HG03575 (cell line): ENCODE measurements around the gene DEDD.

ENCODE experiments used
- ATAC-seq: cut with Tn5 transposase; IDR thresholded peaks from one replicate; pipeline ENCODE4 v1.9.1; 2021; ENCODE audit not compliant: unreplicated experiment, insufficient number of reproducible peaks, low FRiP score; ENCODE audit errors: extremely low read depth

The DEDD gene

DNA sequence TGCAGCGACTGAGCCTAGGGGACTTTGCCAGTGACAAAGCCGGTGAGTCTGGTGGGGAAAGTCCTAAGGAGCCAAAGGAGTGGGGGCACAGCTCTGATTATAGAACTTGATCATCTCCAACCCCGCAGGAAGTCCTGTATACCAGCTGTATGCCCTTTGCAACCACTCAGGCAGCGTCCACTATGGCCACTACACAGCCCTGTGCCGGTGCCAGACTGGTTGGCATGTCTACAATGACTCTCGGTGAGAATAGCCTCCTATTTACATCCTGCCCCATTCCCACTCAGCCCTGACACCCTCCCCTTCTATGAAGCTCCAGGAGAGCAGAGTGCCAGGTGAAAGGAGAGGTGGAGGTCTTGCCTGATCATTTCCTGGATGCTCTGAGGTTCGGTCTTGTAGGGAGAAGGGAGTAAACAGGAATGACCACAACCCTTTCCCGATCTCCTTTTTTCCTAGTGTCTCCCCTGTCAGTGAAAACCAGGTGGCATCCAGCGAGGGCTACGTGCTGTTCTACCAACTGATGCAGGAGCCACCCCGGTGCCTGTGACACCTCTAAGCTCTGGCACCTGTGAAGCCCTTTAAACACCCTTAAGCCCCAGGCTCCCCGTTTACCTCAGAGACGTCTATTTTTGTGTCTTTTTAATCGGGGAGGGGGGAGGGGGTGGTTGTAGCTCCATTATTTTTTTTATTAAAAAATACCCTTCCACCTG lies 32.6 kb upstream of the DEDD start:
- no peak for ATAC-seq

DNA sequence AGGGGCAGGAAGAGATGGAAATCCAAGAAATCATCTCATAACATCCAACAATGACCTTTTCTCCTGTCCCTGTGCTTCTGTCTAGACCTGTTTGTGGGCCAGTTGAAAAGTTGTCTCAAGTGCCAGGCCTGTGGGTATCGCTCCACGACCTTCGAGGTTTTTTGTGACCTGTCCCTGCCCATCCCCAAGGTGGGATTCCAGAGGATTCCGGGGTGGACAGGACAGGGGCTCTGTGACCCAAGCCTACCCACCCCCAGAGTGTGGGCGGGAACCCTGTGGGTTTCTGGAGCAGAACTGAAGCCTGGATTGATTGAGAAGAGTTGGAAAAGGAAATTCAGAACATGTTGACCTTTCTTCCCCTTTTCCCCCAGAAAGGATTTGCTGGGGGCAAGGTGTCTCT lies 31.3 kb upstream of the DEDD start:
- ATAC-seq, result no peak

DNA sequence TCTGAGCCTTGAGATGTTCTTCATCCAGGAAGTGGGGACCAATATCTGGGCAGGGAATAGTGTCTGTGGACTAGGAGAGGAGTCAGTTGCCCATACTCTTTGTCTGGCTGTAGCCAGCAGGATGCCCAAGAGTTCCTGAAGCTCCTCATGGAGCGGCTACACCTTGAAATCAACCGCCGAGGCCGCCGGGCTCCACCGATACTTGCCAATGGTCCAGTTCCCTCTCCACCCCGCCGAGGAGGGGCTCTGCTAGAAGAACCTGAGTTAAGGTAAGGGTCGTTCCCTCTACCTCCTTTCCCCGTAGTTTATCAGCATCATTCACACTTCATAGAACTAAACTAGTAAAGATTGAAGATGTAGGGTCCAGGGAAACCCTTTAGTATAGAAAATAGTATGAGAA lies 30.3 kb upstream of the DEDD start:
- ATAC-seq, result no peak

DNA sequence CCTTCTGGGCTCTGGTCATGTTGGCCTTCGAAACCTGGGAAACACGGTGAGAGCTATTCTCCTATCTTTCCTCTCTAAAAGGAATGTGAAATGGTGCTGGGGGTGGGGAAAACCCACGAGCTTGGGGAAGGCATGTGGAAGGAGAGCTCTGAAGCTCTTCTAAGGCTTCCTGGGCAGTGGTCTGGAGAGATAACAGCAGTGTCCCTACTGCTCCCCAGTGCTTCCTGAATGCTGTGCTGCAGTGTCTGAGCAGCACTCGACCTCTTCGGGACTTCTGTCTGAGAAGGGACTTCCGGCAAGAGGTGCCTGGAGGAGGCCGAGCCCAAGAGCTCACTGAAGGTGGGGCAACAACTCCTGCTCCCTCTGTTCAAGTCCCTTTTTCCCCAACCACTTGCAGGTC lies 29.6 kb upstream of the DEDD start:
- no peak for ATAC-seq

DNA sequence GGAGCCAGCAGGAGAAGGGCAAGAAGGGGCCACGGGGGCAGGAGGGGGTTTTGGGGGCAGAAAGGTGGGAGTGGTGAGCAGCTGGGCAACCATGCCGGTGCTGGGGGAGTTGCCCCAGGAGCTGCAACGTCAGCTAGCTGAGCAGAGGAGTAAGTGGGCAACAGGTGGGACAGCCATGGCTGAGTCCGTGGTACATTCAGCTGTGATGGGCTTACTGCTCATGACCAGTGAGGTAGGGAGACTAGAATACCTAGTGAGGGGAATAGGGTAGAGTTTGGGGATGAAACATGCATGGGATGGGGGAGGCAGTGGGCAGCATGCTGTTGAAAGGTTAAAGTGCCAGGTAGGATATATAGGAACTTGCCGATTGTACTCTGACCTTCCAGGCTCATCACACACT lies 29.2 kb upstream of the DEDD start:
- ATAC-seq, result no peak

DNA sequence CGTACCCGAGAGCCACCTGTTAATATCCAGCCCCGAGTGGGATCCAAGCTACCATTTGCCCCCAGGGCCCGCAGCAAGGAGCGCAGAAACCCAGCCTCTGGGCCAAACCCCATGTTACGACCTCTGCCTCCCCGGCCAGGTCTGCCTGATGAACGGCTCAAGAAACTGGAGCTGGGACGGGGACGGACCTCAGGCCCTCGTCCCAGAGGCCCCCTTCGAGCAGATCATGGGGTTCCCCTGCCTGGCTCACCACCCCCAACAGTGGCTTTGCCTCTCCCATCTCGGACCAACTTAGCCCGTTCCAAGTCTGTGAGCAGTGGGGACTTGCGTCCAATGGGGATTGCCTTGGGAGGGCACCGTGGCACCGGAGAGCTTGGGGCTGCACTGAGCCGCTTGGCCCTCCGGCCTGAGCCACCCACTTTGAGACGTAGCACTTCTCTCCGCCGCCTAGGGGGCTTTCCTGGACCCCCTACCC lies 28.2 kb upstream of the DEDD start:
- ATAC-seq, result no peak

DNA sequence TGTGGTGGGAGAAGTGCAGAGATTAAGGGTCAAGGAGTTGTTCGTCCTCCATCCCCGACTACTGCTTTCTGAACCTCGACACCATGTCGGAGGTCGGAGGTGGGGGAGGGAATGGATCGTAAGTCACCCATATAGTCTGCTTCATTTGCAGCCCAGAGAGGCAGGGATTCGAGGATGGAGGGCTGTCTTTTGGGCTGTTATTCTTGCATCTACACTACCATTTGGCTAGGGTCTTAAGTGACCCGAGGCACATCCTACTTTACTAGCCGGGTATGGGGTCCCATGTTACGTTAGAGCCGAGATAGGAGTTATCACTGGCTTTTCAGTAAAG lies 27.4 kb upstream of the DEDD start:
- no peak for ATAC-seq

DNA sequence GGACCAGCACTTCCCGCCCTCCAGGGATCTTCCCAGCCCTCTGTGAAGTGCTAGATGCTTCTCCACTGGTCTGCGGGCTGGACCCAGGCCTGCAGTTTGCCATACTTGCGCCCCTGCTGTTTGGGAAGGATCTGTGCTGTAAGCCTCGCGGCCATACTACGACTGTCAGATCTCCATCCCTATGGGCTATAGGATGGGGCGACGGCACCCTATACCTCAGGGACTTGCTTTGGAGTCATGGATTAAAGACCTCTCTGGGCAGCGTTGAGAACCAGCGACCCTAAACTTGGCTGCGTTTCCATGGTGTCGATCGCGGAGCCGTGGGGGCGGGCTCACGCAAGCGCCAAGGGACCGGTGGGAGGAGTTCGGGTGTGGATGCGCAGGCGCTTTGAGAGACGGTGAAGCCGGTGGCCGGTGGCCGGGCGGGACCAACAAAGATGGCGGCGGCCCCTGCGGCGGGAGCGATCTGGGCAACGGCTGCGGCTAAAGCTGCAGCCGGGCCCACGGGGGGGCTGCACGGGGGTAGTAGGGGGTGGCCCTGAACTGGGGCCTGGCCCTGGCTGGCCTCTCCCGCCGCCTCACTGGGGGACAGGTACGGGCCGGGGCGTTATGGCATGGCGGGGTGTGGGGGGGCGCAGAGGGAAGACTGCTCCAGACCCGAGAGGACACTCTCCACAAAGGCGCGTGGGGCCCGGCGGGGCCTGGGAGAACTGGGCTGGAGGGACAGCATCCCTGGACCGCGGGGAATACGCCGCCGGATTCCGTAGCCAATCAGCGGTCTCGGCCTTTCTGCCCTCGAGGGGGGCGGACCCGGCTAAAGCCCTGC lies 26.8 kb upstream of the DEDD start, which contains the start of gene USP21:
TSS of gene USP21 (plus strand) at position 414 of the 826 bp plus-strand sequence. CDS start 1,141 bp downstream, outside the sequence.
- no peak for ATAC-seq

DNA sequence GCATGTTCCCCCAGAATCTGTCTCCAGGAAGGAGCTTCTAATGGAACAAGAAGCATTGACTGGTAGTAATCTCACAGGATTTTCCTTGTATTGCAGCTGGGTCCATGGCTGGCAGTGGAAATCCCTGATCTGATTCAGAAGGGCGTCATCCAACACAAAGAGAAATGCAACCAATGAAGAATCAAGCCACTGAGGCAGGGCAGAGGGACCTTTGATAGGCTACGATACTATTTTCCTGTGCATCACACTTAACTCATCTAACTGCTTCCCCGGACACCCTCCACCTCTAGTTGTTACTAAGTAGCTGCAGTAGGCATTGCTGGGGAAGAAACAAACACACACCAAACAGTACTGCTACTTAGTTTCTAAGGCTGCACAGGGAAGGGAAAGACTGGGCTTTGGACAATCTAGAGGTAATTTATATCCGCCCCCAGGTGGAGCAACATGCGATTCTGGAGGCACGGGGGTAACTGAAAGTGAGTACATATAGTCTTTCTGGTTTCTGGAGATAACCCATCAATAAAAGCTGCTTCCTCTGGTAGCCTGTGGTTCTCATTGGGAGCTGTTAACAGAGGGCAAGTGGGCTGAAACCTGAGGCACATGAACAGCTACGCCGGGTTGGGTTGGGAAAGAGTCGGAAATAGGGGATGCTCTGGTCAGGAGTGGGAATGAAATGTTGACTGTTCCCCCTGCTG lies 26.0 kb upstream of the DEDD start:
- ATAC-seq, result no peak

DNA sequence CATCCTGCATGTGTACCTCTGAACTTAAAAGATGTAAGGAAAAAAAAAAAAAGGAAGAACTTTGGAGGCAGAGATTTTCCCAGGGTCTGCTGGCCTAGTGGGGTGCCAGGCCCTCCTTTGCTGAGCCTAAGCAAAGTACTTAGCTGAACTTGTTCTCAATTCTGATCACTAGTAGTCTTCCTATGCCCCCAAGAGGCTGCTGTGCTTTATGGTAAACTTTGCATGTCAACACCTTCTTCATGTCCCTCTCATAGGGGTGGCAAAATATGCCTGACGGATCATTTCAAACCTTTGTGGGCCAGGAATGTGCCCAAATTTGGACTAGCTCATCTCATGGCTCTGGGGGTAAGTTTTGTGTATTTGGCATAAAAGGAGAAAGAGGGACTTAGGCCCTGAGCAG lies 25.4 kb upstream of the DEDD start:
- no peak for ATAC-seq

DNA sequence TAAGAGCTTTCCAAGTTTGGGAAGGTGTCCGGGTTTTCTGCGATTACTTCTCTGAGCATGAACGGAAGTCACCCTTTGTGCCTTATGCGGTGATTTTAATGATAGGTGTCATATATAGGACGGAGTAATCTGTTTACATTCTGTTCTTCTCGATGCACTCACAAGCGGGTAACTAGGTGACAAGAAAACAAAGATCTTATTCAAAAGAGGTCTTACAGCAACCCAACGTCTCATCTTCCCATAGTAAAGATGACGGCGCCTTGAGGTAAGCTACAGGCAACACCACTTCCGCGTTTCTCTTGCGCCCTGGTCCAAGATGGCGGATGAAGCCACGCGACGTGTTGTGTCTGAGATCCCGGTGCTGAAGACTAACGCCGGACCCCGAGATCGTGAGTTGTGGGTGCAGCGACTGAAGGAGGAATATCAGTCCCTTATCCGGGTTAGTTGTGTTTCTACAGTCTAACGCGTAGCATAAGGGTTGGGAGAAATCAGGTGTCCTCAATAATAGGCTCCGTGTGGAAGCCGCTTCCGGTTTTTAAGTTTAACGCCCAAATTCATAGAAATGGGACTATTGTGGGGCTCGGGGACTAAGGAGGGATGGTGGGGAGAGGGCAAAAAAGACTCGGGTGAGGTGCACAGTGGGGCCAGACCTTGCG lies 21.3 kb upstream of the DEDD start, which contains the start of gene UFC1:
TSS of gene UFC1 (plus strand) at position 297 of the 656 bp plus-strand sequence. CDS start at position 317, 20 bp downstream.
- ATAC-seq, result no peak

DNA sequence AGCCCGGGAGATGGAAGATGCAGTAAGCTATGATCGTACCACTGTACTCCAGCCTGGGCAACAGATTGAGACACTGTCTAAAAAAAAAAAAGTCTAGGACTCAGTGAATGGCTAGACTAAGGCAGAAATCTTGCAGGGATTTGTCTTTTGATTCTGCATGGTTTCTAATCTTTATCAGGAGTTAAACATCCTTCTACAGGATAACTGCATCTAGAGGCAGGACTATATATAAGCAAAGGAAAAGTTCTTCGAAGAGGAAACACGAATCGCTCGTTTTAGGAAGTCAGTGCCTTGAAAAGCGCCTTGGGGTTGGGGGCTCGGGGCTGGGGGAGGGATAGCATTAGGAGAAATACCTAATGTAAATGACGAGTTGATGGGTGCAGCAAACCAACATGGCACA lies 20.7 kb upstream of the DEDD start:
- no peak for ATAC-seq

DNA sequence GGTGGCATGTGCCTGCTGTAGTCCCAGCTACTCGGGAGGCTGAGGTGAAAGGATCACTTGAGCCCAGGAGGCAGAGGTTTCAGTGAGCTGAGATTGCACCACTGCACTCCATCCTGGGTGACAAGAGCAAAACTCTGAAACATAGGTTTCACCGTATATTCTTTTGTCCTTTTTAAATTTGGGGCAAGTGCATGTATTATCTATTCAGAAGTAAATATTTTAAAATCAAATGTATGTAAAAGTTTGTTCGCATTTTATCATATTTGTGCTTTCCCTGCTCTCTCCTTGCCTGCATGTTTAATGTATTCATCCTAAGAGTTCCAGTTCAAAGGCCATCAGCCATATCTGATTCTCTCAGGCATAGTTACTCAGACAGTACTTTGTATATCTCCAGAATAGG lies 13.4 kb upstream of the DEDD start:
- ATAC-seq, result no peak

DNA sequence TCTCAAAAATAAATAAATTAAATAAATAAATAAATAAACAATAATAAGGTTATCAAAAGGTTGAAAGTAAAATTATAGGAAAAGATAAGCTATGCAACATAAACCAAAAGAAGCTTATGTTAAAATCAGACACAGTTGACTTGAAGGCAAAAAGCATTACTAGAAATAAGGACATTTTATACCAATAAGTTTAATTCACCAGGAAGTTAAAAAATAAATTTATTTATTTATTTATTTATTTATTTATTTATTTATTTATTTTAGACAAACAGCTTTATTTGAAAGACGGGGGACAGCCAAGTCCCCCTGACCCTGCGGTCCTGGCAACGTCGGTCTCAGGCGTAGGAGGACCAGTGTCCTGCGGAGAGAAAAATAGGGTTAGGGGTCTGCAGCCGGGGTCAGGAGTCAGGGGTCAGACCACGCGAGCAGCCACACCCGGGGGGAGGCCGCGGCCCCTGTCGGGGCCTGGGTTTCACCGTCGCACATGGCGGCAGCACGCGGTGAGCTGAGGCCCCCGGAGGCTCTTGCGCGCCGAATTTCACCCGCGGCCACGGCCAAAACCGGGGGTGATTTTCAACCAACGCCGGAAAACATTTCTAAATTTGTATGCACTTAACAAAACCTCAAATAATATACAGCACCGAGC lies 8.4 kb upstream of the DEDD start:
- no peak for ATAC-seq

DNA sequence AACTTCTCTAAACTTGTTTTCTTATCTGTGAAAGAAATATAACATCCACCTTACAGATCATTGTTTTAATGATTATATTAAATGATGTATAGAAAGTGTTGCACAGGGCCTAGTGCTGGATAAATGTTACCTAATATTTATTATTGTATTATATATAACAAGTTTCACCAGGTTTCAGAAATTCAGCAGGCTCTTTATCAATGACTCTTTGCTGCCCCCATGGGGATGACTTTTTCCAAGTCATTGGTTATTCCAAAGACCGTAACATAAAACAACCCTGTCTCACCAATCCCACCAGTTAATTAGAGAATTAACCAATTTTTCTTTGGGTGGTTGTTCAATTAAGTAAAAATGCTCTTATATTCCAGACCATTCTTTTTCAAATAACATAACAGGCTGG lies 7.3 kb upstream of the DEDD start:
- ATAC-seq, result no peak

DNA sequence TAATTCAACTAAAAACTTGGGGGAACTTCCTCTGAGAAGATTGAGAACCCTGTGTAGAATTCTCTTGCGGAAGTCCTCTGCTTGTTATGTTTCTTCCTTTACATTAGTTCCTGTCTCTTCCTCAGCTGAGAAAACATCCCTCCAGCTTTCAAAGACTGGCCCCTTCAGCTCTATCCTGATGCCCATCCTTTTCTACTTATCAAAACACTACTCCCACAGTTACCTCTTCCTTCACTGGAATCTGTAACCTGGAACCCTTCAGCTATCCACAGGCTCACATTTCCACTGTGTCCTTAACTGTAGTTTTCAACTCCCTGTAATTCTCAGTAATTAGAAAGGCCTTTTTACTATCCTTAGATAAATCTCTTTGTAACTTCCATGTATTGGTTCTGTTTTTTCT lies 6.0 kb upstream of the DEDD start:
- ATAC-seq, result no peak

DNA sequence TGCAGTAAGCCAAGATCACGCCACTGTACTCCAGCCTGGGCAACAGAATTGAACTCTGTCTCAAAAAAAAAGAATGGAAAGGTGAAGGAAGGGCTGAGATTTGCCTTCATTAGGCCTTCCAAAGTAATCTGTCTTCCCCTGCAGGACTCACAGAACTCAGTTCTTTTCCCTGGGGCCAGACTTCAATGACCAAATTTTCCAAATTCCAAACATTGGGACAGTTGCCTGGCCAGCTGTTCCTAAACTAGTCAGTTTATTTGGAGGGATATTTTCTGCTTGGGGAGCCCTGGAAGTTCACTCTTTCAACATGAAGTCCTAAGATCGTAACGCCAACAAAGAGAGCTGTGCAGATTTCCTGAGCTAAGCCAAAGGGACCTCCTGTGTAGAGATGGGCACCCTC lies 5.4 kb upstream of the DEDD start:
- no peak for ATAC-seq

DNA sequence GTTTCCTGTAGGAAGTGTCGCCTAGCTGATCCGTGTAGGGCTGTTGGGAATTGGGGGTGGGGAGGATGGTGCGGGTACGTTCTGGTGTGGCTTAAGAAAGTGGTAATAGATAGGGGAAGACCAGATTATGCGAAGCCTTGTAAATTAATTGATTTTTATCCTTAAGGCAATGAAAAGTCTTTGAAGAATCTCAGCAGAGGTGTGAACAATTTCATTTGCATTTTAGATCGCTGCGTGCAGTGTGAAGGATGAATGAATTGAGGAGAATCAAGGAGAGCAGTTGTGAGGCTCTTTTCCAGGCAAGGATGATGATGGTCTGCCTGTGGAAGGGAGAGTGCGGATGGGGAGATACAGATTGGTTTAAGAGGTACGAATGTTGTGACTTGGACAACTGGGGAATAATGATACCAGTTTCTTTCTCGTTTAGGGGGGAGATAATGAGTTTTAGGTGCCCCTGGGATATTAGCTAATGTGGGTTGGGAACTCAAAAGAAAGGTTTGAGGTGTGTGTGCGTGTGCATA lies 813 bp upstream of the DEDD start:
- ATAC-seq, result no peak
